K562 (cell line): ENCODE measurements around the gene FAM110D. TPM values are rescaled to one million over a fixed set of nuclear protein-coding genes. Genes with fewer than 3 reads are reported as not detected.

ENCODE experiments used
- ATF4 ChIP-seq: fragments of 450-650 bp; formaldehyde crosslinking; IDR thresholded peaks from 2 replicates; pipeline ENCODE4 v1.4.0; 2022; ENCODE audit warnings: mild to moderate bottlenecking, moderate library complexity
- BRCA1 ChIP-seq, 2 experiments: fragments of 450-650 bp in 1 of 2; sonication (generic) in 1 of 2; formaldehyde crosslinking in 1 of 2; IDR thresholded peaks; 2 replicates each; pipeline versions ENCODE4 v1.5.0 to v1.6.1; 2017 to 2020; ENCODE audit warnings: mild to moderate bottlenecking in 1 of 2, missing genetic modification reagents in 1 of 2
- BRD4 ChIP-seq: fragments of 200-600 bp; sonication (generic); IDR thresholded peaks from 2 replicates; pipeline ENCODE4 v1.6.1; 2017; ENCODE audit warnings: inconsistent platforms
- BRD9 ChIP-seq: fragments of 450-650 bp; IDR thresholded peaks from 2 replicates; pipeline ENCODE4 v1.6.1; 2018; ENCODE audit warnings: low read depth; ENCODE audit not compliant: partially characterized antibody
- CBX8 ChIP-seq: fragments of 200-600 bp; sonication (generic); IDR thresholded peaks from 2 replicates; pipeline ENCODE4 v1.6.1; 2012; ENCODE audit warnings: borderline replicate concordance, mixed run types, low read depth, mild to moderate bottlenecking, moderate library complexity, mixed read lengths, low read length, control low read depth, inconsistent platforms; ENCODE audit not compliant: poor library complexity, severe bottlenecking; ENCODE audit errors: extremely low read depth
- CUX1 ChIP-seq: fragments of 200-800 bp; sonication (Bioruptor generic); IDR thresholded peaks from 2 replicates; pipeline ENCODE4 v1.6.1; 2016; ENCODE audit warnings: missing genetic modification characterization, missing compliant biosample characterization
- ESRRB ChIP-seq: fragments of 250-450 bp; sonication (Bioruptor Pico); IDR thresholded peaks from 2 replicates; pipeline ENCODE4 v1.5.0; 2020; ENCODE audit warnings: mild to moderate bottlenecking, moderate library complexity, borderline replicate concordance
- MTA1 ChIP-seq: fragments of 450-650 bp; IDR thresholded peaks from 2 replicates; pipeline ENCODE4 v1.6.1; 2017; ENCODE audit warnings: borderline replicate concordance
- RBM34 ChIP-seq: fragments of 200-400 bp; formaldehyde crosslinking; IDR thresholded peaks from 2 replicates; pipeline ENCODE4 v1.6.1; 2018; ENCODE audit warnings: low read length, borderline replicate concordance; ENCODE audit not compliant: insufficient read depth
- TAL1 ChIP-seq: fragments of 450-650 bp; IDR thresholded peaks from 2 replicates; pipeline ENCODE4 v1.6.1; 2016; ENCODE audit warnings: mild to moderate bottlenecking
- TCF3 ChIP-seq: sonication (generic); formaldehyde crosslinking; IDR thresholded peaks from 2 replicates; pipeline ENCODE4 v1.4.0; 2020; ENCODE audit warnings: mild to moderate bottlenecking, missing genetic modification reagents
- ZBTB5 ChIP-seq: fragments of 450-650 bp; IDR thresholded peaks from 2 replicates; pipeline ENCODE4 v1.6.1; 2017; ENCODE audit warnings: antibody characterized with exemption
- ZNF311 ChIP-seq: fragments of 250-450 bp; sonication (Bioruptor Pico); IDR thresholded peaks from 2 replicates; pipeline ENCODE4 v1.4.0; 2020; ENCODE audit warnings: mild to moderate bottlenecking, moderate library complexity
- ZNF324 ChIP-seq: fragments of 250-450 bp; sonication (Bioruptor Pico); IDR thresholded peaks from 2 replicates; pipeline ENCODE4 v1.4.0; 2020; ENCODE audit warnings: mild to moderate bottlenecking
- ZNF444 ChIP-seq: fragments of 250-450 bp; sonication (Bioruptor Pico); IDR thresholded peaks from 2 replicates; pipeline ENCODE4 v1.4.0; 2020; ENCODE audit warnings: mild to moderate bottlenecking, moderate library complexity
- ZNF583 ChIP-seq: fragments of 250-450 bp; sonication (Bioruptor Pico); IDR thresholded peaks from 2 replicates; pipeline ENCODE4 v1.4.0; 2020
- ZNF644 ChIP-seq: fragments of 200-800 bp; sonication (Bioruptor generic); IDR thresholded peaks from 2 replicates; pipeline ENCODE4 v1.6.1; 2016; ENCODE audit warnings: low read depth, missing genetic modification characterization, missing compliant biosample characterization
- ZNF707 ChIP-seq: fragments of 250-450 bp; sonication (Bioruptor Pico); conservative IDR thresholded peaks from 2 replicates; pipeline ENCODE4 v1.8.0; 2022; ENCODE audit warnings: inconsistent platforms, mild to moderate bottlenecking, moderate library complexity
- ZNF76 ChIP-seq: fragments of 250-450 bp; sonication (Bioruptor Pico); IDR thresholded peaks from 2 replicates; pipeline ENCODE4 v1.4.0; 2020; ENCODE audit warnings: mild to moderate bottlenecking, moderate library complexity, borderline replicate concordance
- ZNF764 ChIP-seq: fragments of 250-450 bp; sonication (Bioruptor Pico); IDR thresholded peaks from 2 replicates; pipeline ENCODE4 v1.4.0; 2020; ENCODE audit warnings: low read depth, mild to moderate bottlenecking, moderate library complexity
- polyA plus RNA-seq, 8 experiments: library from polyadenylated mRNA; depleted of rRNA in 4 of 8; stranded (reverse) in 5 of 8; unstranded in 3 of 8; fragments of >200 nt; fragmentation: Nextera tagmentation in 2 of 8; fragmentation: Illumina TruSeq in 1 of 8; extraction: Ambion mirVana in 2 of 8; extraction: Trizol in 1 of 8; gene quantifications; 2 replicates each; pipeline versions ENCODE4 v1.2.1 to v1.2.3, GENCODE V29; 2011 to 2014; ENCODE audit warnings: inconsistent platforms in 1 of 8, missing spikeins in 1 of 8
- total RNA-seq, 7 experiments: library from RNA; depleted of rRNA in 6 of 7; stranded (reverse); fragments of >200 nt in 6 of 7; fragmentation: Illumina TruSeq in 2 of 7; extraction: Trizol in 2 of 7; gene quantifications; 2 replicates each; pipeline versions ENCODE4 v1.2.1 to v1.2.3, GENCODE V29; 2011 to 2021; ENCODE audit warnings: low replicate concordance in 1 of 7

Gene FAM110D
- total and polyA plus RNA-seq, 9 of the 15 experiments (the other 6 are each of a cell fraction or from before 2014, with no cell fraction given): 0.04 to 1.1 (median 0.33) TPM

- no peak for TF ChIP-seq CBX8
- TF ChIP-seq BRD9: peak; percentile 91
- no peak for TF ChIP-seq BRCA1 (IDR thresholded peaks at IDR 0.05)
- TF ChIP-seq BRCA1 (CRISPR knock-in tag; IDR thresholded peaks at IDR 0.05): no peak
- TF ChIP-seq ZNF764: no peak
- peak; percentile 95 for TF ChIP-seq TCF3 (CRISPR knock-in tag)
- no peak for TF ChIP-seq ESRRB (CRISPR knock-in tag)
- TF ChIP-seq ZNF444 (CRISPR knock-in tag): no peak
- TF ChIP-seq BRD4: no peak; the same call in 1 of the 2 replicates
- peak; percentile 77; the same call in 1 of the 2 replicates for TF ChIP-seq ZNF583
- peak; percentile 89 for TF ChIP-seq ZNF644 (tag)
- TF ChIP-seq TAL1: peak; percentile 94
- TF ChIP-seq ZNF707 (CRISPR knock-in tag): peak; percentile 54; the same call in 1 of the 2 replicates
- peak; percentile 64; the same call in 1 of the 2 replicates for TF ChIP-seq ZNF76
- TF ChIP-seq ZBTB5: no peak
- peak; percentile 78; the same call in 1 of the 2 replicates for TF ChIP-seq MTA1
- TF ChIP-seq ZNF311 (CRISPR knock-in tag): peak; percentile 65
- no peak for TF ChIP-seq ZNF324 (CRISPR knock-in tag)
- no peak for TF ChIP-seq RBM34
- peak; percentile 50 for TF ChIP-seq CUX1
- TF ChIP-seq ATF4: peak; percentile 90
Observed at GRCh38 chr1:26126321-26127084, 32.4 kb upstream of the FAM110D start (continued).
